ENCODE measurements around the gene SEPTIN2.

Gene SEPTIN2

DNA sequence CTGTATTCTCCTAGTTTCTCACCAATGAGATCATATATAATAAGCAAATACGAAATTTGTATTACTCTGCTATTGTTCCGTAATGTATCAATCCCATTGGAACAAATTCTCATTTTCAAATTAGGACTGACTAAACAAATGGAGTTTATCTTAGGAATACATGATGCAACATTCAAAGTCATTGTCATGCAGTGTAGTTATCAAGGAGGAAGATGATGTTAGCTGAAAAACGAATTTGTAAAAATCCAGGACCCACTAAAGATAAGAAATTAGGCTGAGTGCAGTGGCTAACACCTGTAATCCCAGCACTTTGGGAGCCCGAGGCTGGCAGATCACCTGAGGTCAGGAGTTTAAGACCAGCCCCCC, 14.9 kb downstream of the SEPTIN2 start:
- Histone ChIP-seq H3K4me3 (ENCODE audit: low read depth, low read length) (no peak overlapping the region), H3K9me3 (no peaks in the 10 kb centered on the region), H3K4me1 (no peaks in the 10 kb centered on the region), H3K27me3 (no peaks in the 10 kb centered on the region), H3K36me3 (peaks cover 67% of the 10 kb centered on the region)
- no peak for TF ChIP-seq CTCF (IDR thresholded peaks at IDR 0.05; ENCODE audit: low read depth, low read length)
- DNase-seq: no peak

DNA sequence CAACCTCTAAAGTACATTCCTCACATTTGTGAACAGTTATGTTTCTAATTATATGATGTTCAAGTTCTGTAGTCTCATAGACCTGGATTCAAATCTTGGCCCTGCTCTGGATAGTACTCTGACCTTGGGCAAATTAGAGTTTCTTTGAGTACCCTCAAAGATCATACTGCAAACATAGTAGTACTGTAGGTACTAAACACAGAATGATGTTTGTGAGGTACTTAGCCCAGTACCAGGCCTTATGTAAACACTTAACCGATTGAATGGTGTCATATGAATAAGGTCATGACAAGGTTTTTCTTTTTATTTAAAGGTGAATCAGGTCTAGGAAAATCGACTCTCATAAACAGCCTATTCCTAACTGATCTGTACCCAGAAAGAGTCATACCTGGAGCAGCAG, 19.1 kb downstream of the SEPTIN2 start:
- Histone ChIP-seq H3K9me3 (no peaks in the 10 kb centered on the region), H3K36me3 (peaks cover 62% of the 10 kb centered on the region), H3K27me3 (no peaks in the 10 kb centered on the region), H3K4me3 (ENCODE audit: low read depth, low read length) (no peak overlapping the region), H3K4me1 (no peaks in the 10 kb centered on the region)
- no peak for TF ChIP-seq CTCF (IDR thresholded peaks at IDR 0.05; ENCODE audit: low read depth, low read length)
- DNase-seq: no peak

DNA sequence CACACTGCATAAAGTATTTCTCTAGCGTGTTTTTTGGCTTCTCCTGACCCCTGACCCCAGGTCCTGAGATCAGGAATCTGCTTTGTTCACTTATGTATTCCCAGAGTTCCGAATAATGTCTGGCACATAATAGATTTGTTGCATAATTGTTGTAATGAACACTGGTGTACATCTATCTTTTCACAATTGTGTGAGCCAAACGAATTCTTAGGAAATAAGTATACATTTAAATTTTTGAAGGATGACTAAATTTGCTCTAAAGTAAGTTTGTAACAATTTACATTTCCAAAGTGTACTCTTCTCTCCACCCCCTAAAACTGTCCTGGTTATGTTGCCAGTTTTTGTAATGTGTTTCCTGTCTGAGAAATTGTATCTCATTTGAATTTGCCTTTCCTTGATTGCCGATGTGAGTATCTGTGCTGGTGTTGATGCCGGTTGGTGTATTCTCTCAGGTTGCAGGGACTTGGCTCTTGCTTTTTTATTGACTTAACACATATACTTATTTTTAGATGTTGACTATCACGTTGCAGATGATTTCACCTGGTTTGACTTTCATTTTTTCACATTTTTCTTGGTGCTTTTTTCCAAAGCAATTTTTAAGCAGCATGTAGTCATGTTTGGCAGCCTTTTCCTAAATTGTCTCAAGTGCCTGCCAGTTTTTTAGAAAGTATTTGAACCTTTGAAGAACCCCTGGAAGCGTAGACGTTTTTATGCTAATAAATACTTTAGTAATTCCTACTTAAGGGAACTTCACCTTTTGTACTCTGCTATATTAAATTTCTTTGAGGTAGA, 24.3 kb downstream of the SEPTIN2 start:
- Histone ChIP-seq H3K36me3 (peaks cover 84% of the 10 kb centered on the region), H3K9me3 (no peaks in the 10 kb centered on the region), H3K27me3 (no peaks in the 10 kb centered on the region), H3K4me3 (ENCODE audit: low read depth, low read length) (no peak overlapping the region), H3K4me1 (no peaks in the 10 kb centered on the region)
- no peak for TF ChIP-seq CTCF (IDR thresholded peaks at IDR 0.05; ENCODE audit: low read depth, low read length)
- no peak for DNase-seq

- TF ChIP-seq CTCF (IDR thresholded peaks at IDR 0.05; ENCODE audit: low read depth, low read length): no peak
- no peak for DNase-seq
- Histone ChIP-seq H3K9me3 (no peaks in the 10 kb centered on the region), H3K4me3 (ENCODE audit: low read depth, low read length) (no peak overlapping the region), H3K4me1 (no peaks in the 10 kb centered on the region), H3K36me3 (peaks cover 84% of the 10 kb centered on the region), H3K27me3 (no peaks in the 10 kb centered on the region)
Observed at GRCh38 chr2:241340631-241341163, 25.0 kb downstream of the SEPTIN2 start.

GRCh38 chr2:241344925-241345651, 29.4 kb downstream of the SEPTIN2 start:
- TF ChIP-seq CTCF (IDR thresholded peaks at IDR 0.05; ENCODE audit: low read depth, low read length): no peak
- peaks cover 96% of the 10 kb centered on the region for H3K36me3 ChIP-seq
- no peaks in the 10 kb centered on the region for H3K4me1 ChIP-seq
- no peaks in the 10 kb centered on the region for H3K9me3 ChIP-seq
- no peaks in the 10 kb centered on the region for H3K27me3 ChIP-seq
- no peak for DNase-seq
- no peak overlapping the region for H3K4me3 ChIP-seq (ENCODE audit: low read depth, low read length)

DNA sequence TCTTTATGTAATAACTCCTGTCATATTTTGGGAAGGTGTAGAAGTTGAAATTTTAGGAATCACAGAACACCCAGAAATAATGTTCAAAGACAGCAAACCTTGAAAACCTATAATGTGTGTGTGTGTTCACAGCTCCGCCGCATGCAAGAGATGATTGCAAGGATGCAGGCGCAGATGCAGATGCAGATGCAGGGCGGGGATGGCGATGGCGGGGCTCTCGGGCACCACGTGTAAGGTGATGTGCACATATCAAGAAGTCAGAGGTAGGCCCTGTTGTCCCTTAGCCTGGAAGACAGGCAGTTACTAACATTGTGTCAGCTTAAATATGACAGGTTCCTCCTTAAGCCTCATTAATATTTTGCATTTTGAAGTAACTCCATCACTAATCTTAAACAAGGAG, 34.2 kb downstream of the SEPTIN2 start:
- H3K4me3 ChIP-seq (ENCODE audit: low read depth, low read length): no peak overlapping the region
- peaks cover 85% of the 10 kb centered on the region for H3K36me3 ChIP-seq

More for the DNA sequence above, 34.2 kb downstream of the SEPTIN2 start:
- Histone ChIP-seq H3K27me3 (no peaks in the 10 kb centered on the region), H3K9me3 (no peaks in the 10 kb centered on the region), H3K4me1 (peaks cover 2% of the 10 kb centered on the region)
- DNase-seq: no peak
- no peak for TF ChIP-seq CTCF (IDR thresholded peaks at IDR 0.05; ENCODE audit: low read depth, low read length)
